Stimulated activated CD8-positive, alpha-beta memory T cell treated with anti-CD3 and anti-CD28 coated beads, Interleukin-15, amount 100 ng/mL, for 1 hour (primary cell): ENCODE results near the gene NKD1.

Source experiments
- DNase-seq: peaks from one replicate; pipeline ENCODE4 v3.0.0-alpha.2; 2020; ENCODE audit warnings: low read depth

NKD1 gene

GRCh38 chr16:50613281-50613963 is 65.2 kb downstream of the NKD1 start:
- no peak for DNase-seq

GRCh38 chr16:50613964-50614474 is 65.8 kb downstream of the NKD1 start:
- DNase-seq: no peak

- no peak for DNase-seq
These were observed 66.9 kb downstream of the NKD1 start for GRCh38 chr16:50614955-50615724.

- no peak for DNase-seq
These were observed 67.7 kb downstream of the NKD1 start for GRCh38 chr16:50615891-50616290.

GRCh38 chr16:50616386-50616785 is 68.2 kb downstream of the NKD1 start:
- no peak for DNase-seq

- DNase-seq: no peak
These were observed 68.9 kb downstream of the NKD1 start for GRCh38 chr16:50616883-50617645.

- DNase-seq: no peak
These were observed 69.5 kb downstream of the NKD1 start for GRCh38 chr16:50617646-50618184.

- no peak for DNase-seq
These were observed 70.2 kb downstream of the NKD1 start for GRCh38 chr16:50618238-50618918.

- DNase-seq: no peak
These were observed 71.7 kb downstream of the NKD1 start for GRCh38 chr16:50619702-50620491.

- no peak for DNase-seq
These were observed 72.7 kb downstream of the NKD1 start for GRCh38 chr16:50620646-50621451.

- DNase-seq: no peak
These were observed 73.2 kb downstream of the NKD1 start for GRCh38 chr16:50621452-50621792.

- DNase-seq: no peak
These were observed 73.8 kb downstream of the NKD1 start for GRCh38 chr16:50622029-50622428.

- no peak for DNase-seq
These were observed 74.6 kb downstream of the NKD1 start for GRCh38 chr16:50622643-50623369.

- DNase-seq: no peak
These were observed 76.3 kb downstream of the NKD1 start for GRCh38 chr16:50624449-50624970.

GRCh38 chr16:50625374-50625773 is 77.2 kb downstream of the NKD1 start:
- DNase-seq: no peak

GRCh38 chr16:50626868-50627267 is 78.7 kb downstream of the NKD1 start:
- DNase-seq: no peak

- DNase-seq: no peak
These were observed 79.2 kb downstream of the NKD1 start for GRCh38 chr16:50627419-50627818.

GRCh38 chr16:50628156-50628802 is 80.1 kb downstream of the NKD1 start:
- no peak for DNase-seq

GRCh38 chr16:50629334-50629733 is 81.1 kb downstream of the NKD1 start:
- DNase-seq: no peak
